Spleen (tissue), 11 donors: ENCODE results near the gene MPP2. TPM values are rescaled to one million over a fixed set of nuclear protein-coding genes. Genes with fewer than 3 reads are reported as not detected.

Experiments used
- DNase-seq: peaks from one replicate; pipeline ENCODE4 v3.0.0-alpha.2; 2020
- H3K27ac ChIP-seq, 8 donors: fragments of 200-600 bp; sonication (generic) in 7 of 8; 1 replicate in 4 of 8; 2 replicates in 4 of 8; pipeline versions ENCODE4 v1.5.0 to v1.8.0; 2016 to 2021; ENCODE audit warnings: inconsistent platforms in 4 of 8, mild to moderate bottlenecking in 4 of 8, moderate library complexity in 1 of 8
- H3K27me3 ChIP-seq, 7 donors: fragments of 200-600 bp; sonication (generic) in 6 of 7; replicated peaks in 1 of 7; 1 replicate in 4 of 7; 2 replicates in 3 of 7; pipeline versions ENCODE4 v1.5.0 to v1.8.0; 2016 to 2021; ENCODE audit warnings: inconsistent platforms in 3 of 7, mild to moderate bottlenecking in 1 of 7
- H3K36me3 ChIP-seq, 6 donors: fragments of 200-600 bp; sonication (generic) in 5 of 6; 1 replicate in 4 of 6; 2 replicates in 2 of 6; pipeline versions ENCODE4 v1.5.0 to v1.8.0; 2016 to 2021; ENCODE audit warnings: inconsistent platforms in 2 of 6
- H3K4me1 ChIP-seq, 6 donors: fragments of 200-600 bp; sonication (generic) in 5 of 6; 1 replicate in 3 of 6; 2 replicates in 3 of 6; pipeline versions ENCODE4 v1.5.0 to v1.8.0; 2016 to 2021; ENCODE audit warnings: inconsistent platforms in 3 of 6
- H3K4me3 ChIP-seq, 8 donors: fragments of 200-600 bp; sonication (generic) in 7 of 8; 1 replicate in 4 of 8; 2 replicates in 4 of 8; pipeline versions ENCODE4 v1.5.0 to v1.8.0; 2016 to 2021; ENCODE audit warnings: inconsistent platforms in 4 of 8, mild to moderate bottlenecking in 4 of 8, moderate library complexity in 2 of 8
- H3K9me3 ChIP-seq, 8 donors: fragments of 200-600 bp; sonication (generic) in 7 of 8; 1 replicate in 4 of 8; 2 replicates in 4 of 8; pipeline versions ENCODE4 v1.5.0 to v1.8.0; 2016 to 2021; ENCODE audit warnings: inconsistent platforms in 4 of 8
- CTCF ChIP-seq, 11 experiments: fragments of 200-600 bp in 7 of 11; fragments of 450-650 bp in 4 of 11; sonication (generic) in 4 of 11; IDR thresholded peaks in 8 of 11; conservative IDR thresholded peaks in 3 of 11; 1 replicate in 7 of 11; 2 replicates in 4 of 11; pipeline versions ENCODE4 v1.4.0 to v1.8.0; 2016 to 2021; ENCODE audit warnings: antibody characterized with exemption in 11 of 11, inconsistent platforms in 4 of 11, mild to moderate bottlenecking in 1 of 11
- POLR2A ChIP-seq, 3 donors: fragments of 450-650 bp; IDR thresholded peaks; one replicate each; pipeline ENCODE4 v1.5.1; 2017; ENCODE audit warnings: antibody characterized with exemption in 3 of 3, mild to moderate bottlenecking in 1 of 3
- POLR2AphosphoS5 ChIP-seq, 3 donors: sonication (generic); formaldehyde crosslinking; IDR thresholded peaks; one replicate each; pipeline ENCODE4 v1.5.1; 2017; ENCODE audit warnings: antibody characterized with exemption in 3 of 3
- WGBS, 5 donors: extraction: QIAGEN DNeasy Blood & Tissue Kit in 3 of 5; methylation state at CpG; one replicate each; pipeline versions ENCODE4 v1.1.5 to v1.1.7; 2013 to 2018; 5-methylcytosine and 5-hydroxymethylcytosine counted together
- intact Hi-C: fragments of 100-400 bp; cut with DNase I; formaldehyde crosslinking; loops from one replicate; pipeline ENCODE4 v1.15.0; 2023; ENCODE audit warnings: low total_unique reads
- polyA plus RNA-seq, 3 donors: library from polyadenylated mRNA; stranded (reverse); fragments of 200-250 nt; gene quantifications; one replicate each; pipeline ENCODE4 v1.2.1, GENCODE V29; 2013
- total RNA-seq, 7 donors: library from RNA; depleted of rRNA in 3 of 7; stranded (reverse); fragments of >200 nt in 3 of 7; fragmentation: NEBNext Ultra II Directional in 4 of 7; extraction: Animal tissue kit (Norgen Biotek cat#: 25700) in 4 of 7; gene quantifications; one replicate each; pipeline versions ENCODE4 v1.1.0 to v1.2.1, GENCODE V29; 2016 to 2021
- donor health status: healthy with polysubstance abuse.
- donor health status: DM: no; HTN: no; CAD: no; lungs with moderate emphysema.
- donor health status: DM: no; HTN: no; CAD: no.
- donor health status: Bipolar disorder and iron deficiency.
- donor health status: healthy.
- donor health status: DM: no; HTN: no; CAD: no.
- donor health status: DM: yes; HTN: yes; CAD: no.

The MPP2 gene
- total and polyA plus RNA-seq, 10 donors: 0.13 to 2.4 (median 0.92) TPM

DNA sequence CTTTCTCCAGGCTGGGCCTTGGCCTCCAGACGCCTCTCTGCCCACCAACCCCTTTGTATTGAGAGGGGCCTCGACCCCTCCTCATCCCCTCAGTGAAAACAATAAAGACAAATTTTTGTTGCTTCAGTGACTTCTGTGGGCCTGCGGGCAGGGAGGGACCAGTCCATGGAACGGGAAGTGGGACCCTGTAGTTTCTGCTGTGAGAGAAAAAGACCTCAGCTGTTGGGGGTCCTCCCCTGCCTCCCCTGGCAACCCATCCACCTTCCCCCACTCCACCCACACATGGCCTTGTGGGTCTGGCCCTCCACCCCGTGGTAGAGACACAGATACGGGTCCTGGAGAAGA is 31.5 kb upstream of the MPP2 start:
- Histone ChIP-seq H3K27me3 (peaks cover 0 to 38% (median 17%) of the 10 kb centered on the region in 7 donors), H3K9me3 (no peaks in the 10 kb centered on the region), H3K36me3 (no peaks in the 10 kb centered on the region), H3K27ac (no peak overlapping the region), H3K4me3 (peak overlapping the region in 1 of 8 donors; percentile 62), H3K4me1 (peaks cover 5 to 13% (median 11%) of the 10 kb centered on the region in 6 donors)
- no peak for DNase-seq
- WGBS, 5 donors: 54 to 65% (median 58%) methylated on average over 5 to 6 of the region's 6 CpGs
- TF ChIP-seq CTCF (IDR thresholded peaks at IDR 0.05 in 8 of 11, conservative IDR thresholded peaks at IDR 0.05 in 3 of 11): no peak
- TF ChIP-seq POLR2AphosphoS5 (IDR thresholded peaks at IDR 0.05): no peak
- no peak for TF ChIP-seq POLR2A (IDR thresholded peaks at IDR 0.05)
- intact Hi-C loops: no loop called here

DNA sequence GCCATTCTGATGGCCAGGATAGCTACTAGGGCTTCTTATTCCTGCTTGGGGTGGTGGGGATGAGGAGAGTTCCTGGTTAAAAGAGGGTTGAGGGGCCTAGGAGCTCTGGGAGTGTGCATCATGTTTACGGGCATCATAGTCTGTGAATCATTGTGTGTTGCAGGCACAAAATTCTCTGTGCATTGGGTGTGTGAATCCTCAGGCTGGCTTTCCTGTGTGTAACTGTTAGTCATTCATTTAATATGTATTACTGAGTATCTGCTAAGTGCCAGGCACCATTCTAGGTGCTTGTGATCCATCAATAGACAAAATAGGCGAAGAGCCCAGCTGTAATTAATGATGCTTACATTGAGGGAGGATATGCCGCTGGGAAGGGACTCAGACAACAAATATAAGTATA is 29.1 kb upstream of the MPP2 start:
- WGBS, 5 donors: 81 to 97% (median 92%) methylated on average over 3 of the region's 3 CpGs
- no peak overlapping the region for H3K27ac ChIP-seq
- no peak for TF ChIP-seq CTCF (IDR thresholded peaks at IDR 0.05 in 8 of 11, conservative IDR thresholded peaks at IDR 0.05 in 3 of 11)
- no peak for TF ChIP-seq POLR2A (IDR thresholded peaks at IDR 0.05)
- no peak for TF ChIP-seq POLR2AphosphoS5 (IDR thresholded peaks at IDR 0.05)
- no peaks in the 10 kb centered on the region for H3K9me3 ChIP-seq
- H3K27me3 ChIP-seq: peaks cover 0 to 54% (median 17%) of the 10 kb centered on the region in 7 donors
- peaks cover 4 to 12% (median 11%) of the 10 kb centered on the region in 6 donors for H3K4me1 ChIP-seq
- no peak for DNase-seq
- intact Hi-C loops: no loop called here
- H3K4me3 ChIP-seq: no peak overlapping the region
- no peaks in the 10 kb centered on the region for H3K36me3 ChIP-seq

GRCh38 chr17:43935926-43936261 is 28.6 kb upstream of the MPP2 start:
- H3K27me3 ChIP-seq: peaks cover 0 to 54% (median 17%) of the 10 kb centered on the region in 7 donors
- no peaks in the 10 kb centered on the region for H3K36me3 ChIP-seq
- no peak for TF ChIP-seq POLR2A (IDR thresholded peaks at IDR 0.05)
- no peak for TF ChIP-seq CTCF (IDR thresholded peaks at IDR 0.05 in 8 of 11, conservative IDR thresholded peaks at IDR 0.05 in 3 of 11)
- TF ChIP-seq POLR2AphosphoS5 (IDR thresholded peaks at IDR 0.05): no peak
- intact Hi-C loops: no loop called here
- 70 to 89% (median 87%) methylated on average over 6 of the region's 6 CpGs for WGBS, 5 donors
- no peak overlapping the region for H3K4me3 ChIP-seq
- no peak overlapping the region for H3K27ac ChIP-seq
- peaks cover 4 to 12% (median 11%) of the 10 kb centered on the region in 6 donors for H3K4me1 ChIP-seq
- no peak for DNase-seq
- no peaks in the 10 kb centered on the region for H3K9me3 ChIP-seq

GRCh38 chr17:43935204-43935925 is 28.0 kb upstream of the MPP2 start:
- H3K36me3 ChIP-seq: no peaks in the 10 kb centered on the region
- intact Hi-C loops: no loop called here
- H3K4me3 ChIP-seq: no peak overlapping the region
- H3K9me3 ChIP-seq: no peaks in the 10 kb centered on the region
- DNase-seq: no peak
- H3K27ac ChIP-seq: no peak overlapping the region
- 78 to 90% (median 81%) methylated on average over 3 to 5 of the region's 5 CpGs for WGBS, 5 donors
- H3K4me1 ChIP-seq: peaks cover 4 to 12% (median 11%) of the 10 kb centered on the region in 6 donors
- H3K27me3 ChIP-seq: peaks cover 0 to 54% (median 17%) of the 10 kb centered on the region in 7 donors
- TF ChIP-seq POLR2A (IDR thresholded peaks at IDR 0.05) (no peak), POLR2AphosphoS5 (IDR thresholded peaks at IDR 0.05) (no peak), CTCF (IDR thresholded peaks at IDR 0.05 in 8 of 11, conservative IDR thresholded peaks at IDR 0.05 in 3 of 11) (no peak)
